Measurements from ENCODE around the gene NFATC4.

Gene NFATC4

GRCh38 chr14:24397639-24398292, 29.8 kb downstream of the NFATC4 start:
- no peak for DNase-seq (ENCODE audit: low read depth)
- no peak for TF ChIP-seq CTCF (conservative IDR thresholded peaks at IDR 0.05; ENCODE audit: low read length)
- no peak overlapping the region for H3K4me3 ChIP-seq (ENCODE audit: low read length)

- DNase-seq (ENCODE audit: low read depth) = no peak
- peak overlapping the region; percentile 63 for H3K4me3 ChIP-seq (ENCODE audit: low read length)
- TF ChIP-seq CTCF (conservative IDR thresholded peaks at IDR 0.05; ENCODE audit: low read length) = no peak
Observed at GRCh38 chr14:24398293-24398652, 30.3 kb downstream of the NFATC4 start.

GRCh38 chr14:24398653-24399446, 30.9 kb downstream of the NFATC4 start, which contains the start of gene NYNRIN:
TSS of gene NYNRIN (plus strand) at chr14:24399003. CDS start at chr14:24399247, 244 bp downstream.
- TF ChIP-seq CTCF (conservative IDR thresholded peaks at IDR 0.05; ENCODE audit: low read length) = no peak
- DNase-seq (ENCODE audit: low read depth) = no peak
- peak within 1 kb of the TSS; percentile 63 for H3K4me3 ChIP-seq (ENCODE audit: low read length)

- H3K4me3 ChIP-seq (ENCODE audit: low read length) = peak overlapping the region; percentile 63
- TF ChIP-seq CTCF (conservative IDR thresholded peaks at IDR 0.05; ENCODE audit: low read length) = no peak
- DNase-seq (ENCODE audit: low read depth) = no peak
Observed at GRCh38 chr14:24399447-24399822, 31.5 kb downstream of the NFATC4 start.

GRCh38 chr14:24399999-24400718, 32.2 kb downstream of the NFATC4 start:
- no peak for DNase-seq (ENCODE audit: low read depth)
- peak overlapping the region; percentile 63 for H3K4me3 ChIP-seq (ENCODE audit: low read length)
- no peak for TF ChIP-seq CTCF (conservative IDR thresholded peaks at IDR 0.05; ENCODE audit: low read length)

- no peak overlapping the region for H3K4me3 ChIP-seq (ENCODE audit: low read length)
- no peak for TF ChIP-seq CTCF (conservative IDR thresholded peaks at IDR 0.05; ENCODE audit: low read length)
- no peak for DNase-seq (ENCODE audit: low read depth)
Observed at GRCh38 chr14:24401810-24402702, 34.1 kb downstream of the NFATC4 start.

Data from AG10803 (cell line).